ENCODE measurements around the gene CCDC150.

- TF ChIP-seq, protein P1, sequence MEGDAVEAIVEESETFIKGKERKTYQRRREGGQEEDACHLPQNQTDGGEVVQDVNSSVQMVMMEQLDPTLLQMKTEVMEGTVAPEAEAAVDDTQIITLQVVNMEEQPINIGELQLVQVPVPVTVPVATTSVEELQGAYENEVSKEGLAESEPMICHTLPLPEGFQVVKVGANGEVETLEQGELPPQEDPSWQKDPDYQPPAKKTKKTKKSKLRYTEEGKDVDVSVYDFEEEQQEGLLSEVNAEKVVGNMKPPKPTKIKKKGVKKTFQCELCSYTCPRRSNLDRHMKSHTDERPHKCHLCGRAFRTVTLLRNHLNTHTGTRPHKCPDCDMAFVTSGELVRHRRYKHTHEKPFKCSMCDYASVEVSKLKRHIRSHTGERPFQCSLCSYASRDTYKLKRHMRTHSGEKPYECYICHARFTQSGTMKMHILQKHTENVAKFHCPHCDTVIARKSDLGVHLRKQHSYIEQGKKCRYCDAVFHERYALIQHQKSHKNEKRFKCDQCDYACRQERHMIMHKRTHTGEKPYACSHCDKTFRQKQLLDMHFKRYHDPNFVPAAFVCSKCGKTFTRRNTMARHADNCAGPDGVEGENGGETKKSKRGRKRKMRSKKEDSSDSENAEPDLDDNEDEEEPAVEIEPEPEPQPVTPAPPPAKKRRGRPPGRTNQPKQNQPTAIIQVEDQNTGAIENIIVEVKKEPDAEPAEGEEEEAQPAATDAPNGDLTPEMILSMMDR (IDR thresholded peaks at IDR 0.05): no peak
- no peak for TF ChIP-seq POLR2A (IDR thresholded peaks at IDR 0.05)
Measured at GRCh38 chr2:196618661-196619060, 20.9 kb upstream of the CCDC150 start.

All from adrenal gland (tissue), 5 donors.